HG02759 (cell line): ENCODE measurements around the gene UQCR10.

ENCODE experiments used
- ATAC-seq: cut with Tn5 transposase; IDR thresholded peaks from one replicate; pipeline ENCODE4 v1.9.1; 2021; ENCODE audit warnings: mild to moderate bottlenecking, moderate library complexity; ENCODE audit not compliant: unreplicated experiment

UQCR10 gene

GRCh38 chr22:29793396-29793795 lies 26.2 kb downstream of the UQCR10 start:
- no peak for ATAC-seq

GRCh38 chr22:29795663-29796062 lies 28.5 kb downstream of the UQCR10 start:
- no peak for ATAC-seq

- ATAC-seq, result no peak
These were observed 30.2 kb downstream of the UQCR10 start for GRCh38 chr22:29797351-29797750.

GRCh38 chr22:29798318-29798717 lies 31.1 kb downstream of the UQCR10 start:
- ATAC-seq, result no peak

- ATAC-seq, result no peak
These were observed 31.6 kb downstream of the UQCR10 start for GRCh38 chr22:29798801-29799200.

GRCh38 chr22:29799217-29799680 lies 32.1 kb downstream of the UQCR10 start:
- ATAC-seq, result no peak

- ATAC-seq, result no peak
These were observed 34.0 kb downstream of the UQCR10 start for GRCh38 chr22:29801153-29801552.

- no peak for ATAC-seq
These were observed 34.6 kb downstream of the UQCR10 start for GRCh38 chr22:29801796-29802195.

GRCh38 chr22:29803190-29803589 lies 36.0 kb downstream of the UQCR10 start:
- no peak for ATAC-seq

GRCh38 chr22:29804985-29805384 lies 37.8 kb downstream of the UQCR10 start:
- ATAC-seq, result no peak

GRCh38 chr22:29806196-29806595 lies 39.0 kb downstream of the UQCR10 start:
- ATAC-seq, result no peak

GRCh38 chr22:29810216-29810615 lies 43.0 kb downstream of the UQCR10 start:
- ATAC-seq, result no peak

GRCh38 chr22:29811377-29811776 lies 44.2 kb downstream of the UQCR10 start:
- ATAC-seq, result no peak

GRCh38 chr22:29813126-29813525 lies 46.0 kb downstream of the UQCR10 start:
- ATAC-seq, result no peak

- no peak for ATAC-seq
These were observed 46.4 kb downstream of the UQCR10 start for GRCh38 chr22:29813563-29813962.

- ATAC-seq, result no peak
These were observed 46.8 kb downstream of the UQCR10 start for GRCh38 chr22:29814003-29814402.

- ATAC-seq, result no peak
These were observed 48.4 kb downstream of the UQCR10 start for GRCh38 chr22:29815580-29815979.

- no peak for ATAC-seq
These were observed 49.0 kb downstream of the UQCR10 start for GRCh38 chr22:29816128-29816527.

- ATAC-seq, result no peak
These were observed 49.4 kb downstream of the UQCR10 start for GRCh38 chr22:29816539-29816938.

GRCh38 chr22:29816980-29817379 lies 49.8 kb downstream of the UQCR10 start:
- ATAC-seq, result no peak

- ATAC-seq, result no peak
These were observed 50.6 kb downstream of the UQCR10 start for GRCh38 chr22:29817724-29818123.

GRCh38 chr22:29819501-29819900 lies 52.3 kb downstream of the UQCR10 start:
- no peak for ATAC-seq
